ENCODE data around the gene GRPEL1. TPM values are rescaled to one million over a fixed set of nuclear protein-coding genes. Genes with fewer than 3 reads are reported as not detected.

Gene GRPEL1
- total and polyA plus RNA-seq, 2 of the 13 experiments (the other 11 are each of a cell fraction or from before 2014, with no cell fraction given), result 32.3 to 141 TPM

DNA sequence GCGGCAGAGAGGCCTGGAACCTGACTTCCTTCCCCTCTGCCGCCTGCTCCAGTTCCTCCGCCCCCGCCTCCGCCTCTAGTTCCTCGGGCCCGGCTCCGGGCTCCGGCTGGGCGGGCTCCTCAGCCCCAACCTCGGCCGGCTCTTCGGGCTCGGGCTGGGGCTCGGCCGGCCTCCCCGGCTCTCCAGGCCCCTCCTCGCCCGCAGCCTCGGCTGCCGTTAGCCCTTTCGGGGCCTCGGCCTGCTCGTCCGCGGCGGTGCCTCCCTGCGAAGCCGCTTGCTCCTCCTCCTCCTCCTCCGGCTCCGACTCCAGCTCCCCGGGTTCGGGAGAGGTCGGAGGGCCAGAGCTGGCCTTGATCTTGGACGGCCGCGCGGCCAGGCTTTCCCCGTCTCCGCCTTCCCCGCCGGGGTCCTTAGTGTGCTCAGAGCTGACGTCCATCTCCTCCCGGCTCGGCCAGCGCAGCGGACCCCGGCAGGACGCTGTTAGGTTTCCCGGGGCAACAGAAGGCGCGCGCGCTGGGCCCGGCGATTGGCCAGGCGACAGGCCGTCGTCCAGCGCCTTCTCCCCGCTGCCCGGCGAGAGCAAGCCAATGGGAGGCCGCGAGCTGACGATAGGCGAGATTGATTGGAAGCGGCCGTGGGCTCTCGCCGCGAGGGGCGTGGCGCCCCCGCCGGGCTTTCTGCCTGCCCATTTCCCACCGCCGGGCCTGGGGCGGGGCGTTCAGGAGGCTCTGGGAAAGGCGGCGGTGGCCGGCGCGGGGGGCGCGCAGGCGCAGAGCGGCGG is 25.2 kb downstream of the GRPEL1 start (continued):
- TF ChIP-seq ZBTB1 (CRISPR knock-in tag; IDR thresholded peaks at IDR 0.05; ENCODE audit: borderline replicate concordance) (no peak), ZNF737 (CRISPR knock-in tag; IDR thresholded peaks at IDR 0.05; ENCODE audit: borderline replicate concordance) (no peak), PHF20 (CRISPR knock-in tag; IDR thresholded peaks at IDR 0.05) (no peak), NRL (CRISPR knock-in tag; IDR thresholded peaks at IDR 0.05; ENCODE audit: borderline replicate concordance) (no peak), IKZF4 (CRISPR knock-in tag; IDR thresholded peaks at IDR 0.05; ENCODE audit: borderline replicate concordance, low read depth, not compliant biosample characterization) (no peak), ZNF678 (CRISPR knock-in tag; IDR thresholded peaks at IDR 0.05) (no peak), CCDC6 (CRISPR knock-in tag; IDR thresholded peaks at IDR 0.05) (no peak), EHMT2 (IDR thresholded peaks at IDR 0.05; ENCODE audit: borderline replicate concordance, low read depth, low read length) (no peak), ONECUT2 (CRISPR knock-in tag; IDR thresholded peaks at IDR 0.05) (no peak), ATF1 (CRISPR knock-in tag; IDR thresholded peaks at IDR 0.05) (no peak), ZNF615 (CRISPR knock-in tag; IDR thresholded peaks at IDR 0.05; ENCODE audit: borderline replicate concordance) (no peak), PTBP1 (IDR thresholded peaks at IDR 0.05; ENCODE audit: low read depth, low read length, poor library complexity, severe bottlenecking) (no peak), HMG20B (CRISPR knock-in tag; conservative IDR thresholded peaks at IDR 0.05) (no peak), ZBTB21 (CRISPR knock-in tag; IDR thresholded peaks at IDR 0.05) (no peak), ZNF883 (CRISPR knock-in tag; IDR thresholded peaks at IDR 0.05; ENCODE audit: not compliant biosample characterization) (no peak), CHCHD3 (CRISPR knock-in tag; IDR thresholded peaks at IDR 0.05) (no peak), ZNF160 (CRISPR knock-in tag; IDR thresholded peaks at IDR 0.05) (no peak), MXD4 (CRISPR knock-in tag; IDR thresholded peaks at IDR 0.05) (peak; percentile 75; the same call in 1 of the 2 replicates)
- TF ChIP-seq, protein P1, sequence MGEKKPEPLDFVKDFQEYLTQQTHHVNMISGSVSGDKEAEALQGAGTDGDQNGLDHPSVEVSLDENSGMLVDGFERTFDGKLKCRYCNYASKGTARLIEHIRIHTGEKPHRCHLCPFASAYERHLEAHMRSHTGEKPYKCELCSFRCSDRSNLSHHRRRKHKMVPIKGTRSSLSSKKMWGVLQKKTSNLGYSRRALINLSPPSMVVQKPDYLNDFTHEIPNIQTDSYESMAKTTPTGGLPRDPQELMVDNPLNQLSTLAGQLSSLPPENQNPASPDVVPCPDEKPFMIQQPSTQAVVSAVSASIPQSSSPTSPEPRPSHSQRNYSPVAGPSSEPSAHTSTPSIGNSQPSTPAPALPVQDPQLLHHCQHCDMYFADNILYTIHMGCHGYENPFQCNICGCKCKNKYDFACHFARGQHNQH (CRISPR knock-in tag; IDR thresholded peaks at IDR 0.05), result peak; percentile 57; the same call in 1 of the 2 replicates
- TF ChIP-seq, protein P2, sequence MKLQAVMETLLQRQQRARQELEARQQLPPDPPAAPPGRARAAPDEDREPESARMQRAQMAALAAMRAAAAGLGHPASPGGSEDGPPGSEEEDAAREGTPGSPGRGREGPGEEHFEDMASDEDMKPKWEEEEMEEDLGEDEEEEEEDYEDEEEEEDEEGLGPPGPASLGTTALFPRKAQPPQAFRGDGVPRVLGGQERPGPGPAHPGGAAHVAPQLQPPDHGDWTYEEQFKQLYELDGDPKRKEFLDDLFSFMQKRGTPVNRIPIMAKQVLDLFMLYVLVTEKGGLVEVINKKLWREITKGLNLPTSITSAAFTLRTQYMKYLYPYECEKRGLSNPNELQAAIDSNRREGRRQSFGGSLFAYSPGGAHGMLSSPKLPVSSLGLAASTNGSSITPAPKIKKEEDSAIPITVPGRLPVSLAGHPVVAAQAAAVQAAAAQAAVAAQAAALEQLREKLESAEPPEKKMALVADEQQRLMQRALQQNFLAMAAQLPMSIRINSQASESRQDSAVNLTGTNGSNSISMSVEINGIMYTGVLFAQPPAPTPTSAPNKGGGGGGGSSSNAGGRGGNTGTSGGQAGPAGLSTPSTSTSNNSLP (IDR thresholded peaks at IDR 0.05; ENCODE audit: low read depth, low read length), result no peak
- TF ChIP-seq, protein P3, sequence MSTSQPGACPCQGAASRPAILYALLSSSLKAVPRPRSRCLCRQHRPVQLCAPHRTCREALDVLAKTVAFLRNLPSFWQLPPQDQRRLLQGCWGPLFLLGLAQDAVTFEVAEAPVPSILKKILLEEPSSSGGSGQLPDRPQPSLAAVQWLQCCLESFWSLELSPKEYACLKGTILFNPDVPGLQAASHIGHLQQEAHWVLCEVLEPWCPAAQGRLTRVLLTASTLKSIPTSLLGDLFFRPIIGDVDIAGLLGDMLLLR (CRISPR knock-in tag; IDR thresholded peaks at IDR 0.05), result no peak
- TF ChIP-seq, protein P4, sequence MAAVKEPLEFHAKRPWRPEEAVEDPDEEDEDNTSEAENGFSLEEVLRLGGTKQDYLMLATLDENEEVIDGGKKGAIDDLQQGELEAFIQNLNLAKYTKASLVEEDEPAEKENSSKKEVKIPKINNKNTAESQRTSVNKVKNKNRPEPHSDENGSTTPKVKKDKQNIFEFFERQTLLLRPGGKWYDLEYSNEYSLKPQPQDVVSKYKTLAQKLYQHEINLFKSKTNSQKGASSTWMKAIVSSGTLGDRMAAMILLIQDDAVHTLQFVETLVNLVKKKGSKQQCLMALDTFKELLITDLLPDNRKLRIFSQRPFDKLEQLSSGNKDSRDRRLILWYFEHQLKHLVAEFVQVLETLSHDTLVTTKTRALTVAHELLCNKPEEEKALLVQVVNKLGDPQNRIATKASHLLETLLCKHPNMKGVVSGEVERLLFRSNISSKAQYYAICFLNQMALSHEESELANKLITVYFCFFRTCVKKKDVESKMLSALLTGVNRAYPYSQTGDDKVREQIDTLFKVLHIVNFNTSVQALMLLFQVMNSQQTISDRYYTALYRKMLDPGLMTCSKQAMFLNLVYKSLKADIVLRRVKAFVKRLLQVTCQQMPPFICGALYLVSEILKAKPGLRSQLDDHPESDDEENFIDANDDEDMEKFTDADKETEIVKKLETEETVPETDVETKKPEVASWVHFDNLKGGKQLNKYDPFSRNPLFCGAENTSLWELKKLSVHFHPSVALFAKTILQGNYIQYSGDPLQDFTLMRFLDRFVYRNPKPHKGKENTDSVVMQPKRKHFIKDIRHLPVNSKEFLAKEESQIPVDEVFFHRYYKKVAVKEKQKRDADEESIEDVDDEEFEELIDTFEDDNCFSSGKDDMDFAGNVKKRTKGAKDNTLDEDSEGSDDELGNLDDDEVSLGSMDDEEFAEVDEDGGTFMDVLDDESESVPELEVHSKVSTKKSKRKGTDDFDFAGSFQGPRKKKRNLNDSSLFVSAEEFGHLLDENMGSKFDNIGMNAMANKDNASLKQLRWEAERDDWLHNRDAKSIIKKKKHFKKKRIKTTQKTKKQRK (IDR thresholded peaks at IDR 0.05; ENCODE audit: low read length), result no peak
- TF ChIP-seq, protein P5, sequence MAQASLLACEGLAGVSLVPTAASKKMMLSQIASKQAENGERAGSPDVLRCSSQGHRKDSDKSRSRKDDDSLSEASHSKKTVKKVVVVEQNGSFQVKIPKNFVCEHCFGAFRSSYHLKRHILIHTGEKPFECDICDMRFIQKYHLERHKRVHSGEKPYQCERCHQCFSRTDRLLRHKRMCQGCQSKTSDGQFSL (CRISPR knock-in tag; IDR thresholded peaks at IDR 0.05), result no peak

Data from HepG2 (cell line).